Measurements from ENCODE around the gene TPSG1.

GRCh38 chr16:1196494-1196893, 28.6 kb downstream of the TPSG1 start:
- TF ChIP-seq, protein P1, sequence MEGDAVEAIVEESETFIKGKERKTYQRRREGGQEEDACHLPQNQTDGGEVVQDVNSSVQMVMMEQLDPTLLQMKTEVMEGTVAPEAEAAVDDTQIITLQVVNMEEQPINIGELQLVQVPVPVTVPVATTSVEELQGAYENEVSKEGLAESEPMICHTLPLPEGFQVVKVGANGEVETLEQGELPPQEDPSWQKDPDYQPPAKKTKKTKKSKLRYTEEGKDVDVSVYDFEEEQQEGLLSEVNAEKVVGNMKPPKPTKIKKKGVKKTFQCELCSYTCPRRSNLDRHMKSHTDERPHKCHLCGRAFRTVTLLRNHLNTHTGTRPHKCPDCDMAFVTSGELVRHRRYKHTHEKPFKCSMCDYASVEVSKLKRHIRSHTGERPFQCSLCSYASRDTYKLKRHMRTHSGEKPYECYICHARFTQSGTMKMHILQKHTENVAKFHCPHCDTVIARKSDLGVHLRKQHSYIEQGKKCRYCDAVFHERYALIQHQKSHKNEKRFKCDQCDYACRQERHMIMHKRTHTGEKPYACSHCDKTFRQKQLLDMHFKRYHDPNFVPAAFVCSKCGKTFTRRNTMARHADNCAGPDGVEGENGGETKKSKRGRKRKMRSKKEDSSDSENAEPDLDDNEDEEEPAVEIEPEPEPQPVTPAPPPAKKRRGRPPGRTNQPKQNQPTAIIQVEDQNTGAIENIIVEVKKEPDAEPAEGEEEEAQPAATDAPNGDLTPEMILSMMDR (IDR thresholded peaks at IDR 0.05; ENCODE audit: low read length), result no peak
- TF ChIP-seq EZH2 (IDR thresholded peaks at IDR 0.05; ENCODE audit: borderline replicate concordance, low read length), result no peak
